Right ventricle myocardium inferior (tissue), 1 donor: ENCODE results near the gene MMP11. TPM values are rescaled to one million over a fixed set of nuclear protein-coding genes. Genes with fewer than 3 reads are reported as not detected.

ENCODE experiments used
- ATAC-seq: fragments of 200-7000 bp; cut with Tn5 transposase; one replicate; pipeline ENCODE4 v1.9.1; 2020; ENCODE audit warnings: mild to moderate bottlenecking, moderate library complexity
- DNase-seq: peaks from one replicate; pipeline ENCODE4 v3.0.0; 2021; ENCODE audit errors: missing footprints
- intact Hi-C: fragments of 100-400 bp; cut with DNase I; formaldehyde crosslinking; loops from one replicate; pipeline ENCODE4 v1.11.0; 2022
- total RNA-seq: library from RNA; stranded (reverse); fragmentation: NEBNext Ultra II Directional; extraction: Animal tissue kit (Norgen Biotek cat#: 25700); gene quantifications from one replicate; pipeline ENCODE4 v1.2.1, GENCODE V29; 2021
- donor health status: DM: no; HTN: yes; CAD: no; lungs with severe emphysema.

MMP11 gene
- total RNA-seq, 1 donor from 2014 or later = 28.0 TPM

DNA sequence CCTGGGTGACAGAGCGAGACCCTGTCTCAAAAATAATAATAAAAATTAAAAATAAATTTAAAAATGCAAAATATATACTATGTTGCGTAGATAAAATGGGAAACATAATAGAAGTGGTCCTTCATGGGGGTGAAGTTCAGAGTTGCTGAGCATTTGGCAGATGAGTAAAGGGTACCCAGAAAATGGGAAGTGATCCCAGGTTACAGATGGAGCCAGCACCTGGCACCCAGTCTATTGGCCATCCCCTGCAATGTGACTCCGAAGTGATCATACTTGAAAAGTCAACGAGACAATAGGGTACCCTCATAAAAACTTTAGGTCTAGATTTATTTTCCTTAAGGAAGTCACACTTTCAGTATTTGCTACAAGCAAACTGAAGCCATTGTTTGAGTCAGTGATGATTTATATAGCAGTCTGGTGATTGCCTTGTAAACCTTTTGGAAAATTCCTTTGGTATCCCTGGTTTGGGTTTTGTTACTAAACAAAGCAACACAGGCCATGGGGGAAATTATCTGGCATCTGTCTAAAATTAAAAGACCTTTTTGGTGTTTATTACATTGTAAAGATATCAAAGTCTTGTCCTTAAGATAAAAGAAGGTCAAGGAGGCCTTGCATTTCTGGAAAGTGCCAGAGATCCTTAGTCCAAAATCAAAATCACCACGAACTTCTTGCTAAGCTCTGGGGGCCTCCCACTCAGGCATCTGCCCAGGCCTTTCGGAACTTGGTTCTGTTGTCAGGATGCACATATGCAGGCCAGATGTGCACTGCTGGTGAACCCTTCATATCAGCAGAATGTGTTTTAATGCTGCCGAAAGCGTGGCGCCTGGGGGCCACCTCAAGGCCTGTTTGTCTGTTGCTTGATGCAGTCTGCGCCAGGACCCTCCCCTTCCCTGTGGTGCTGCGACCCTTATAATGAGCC, 18.4 kb downstream of the MMP11 start:
- intact Hi-C loops = no loop called here
- no peak for DNase-seq
- ATAC-seq = peak; percentile 46

- intact Hi-C loops = no loop called here
- DNase-seq (no peak), ATAC-seq (no peak)
These were observed 19.3 kb downstream of the MMP11 start for GRCh38 chr22:23791738-23792645.

DNA sequence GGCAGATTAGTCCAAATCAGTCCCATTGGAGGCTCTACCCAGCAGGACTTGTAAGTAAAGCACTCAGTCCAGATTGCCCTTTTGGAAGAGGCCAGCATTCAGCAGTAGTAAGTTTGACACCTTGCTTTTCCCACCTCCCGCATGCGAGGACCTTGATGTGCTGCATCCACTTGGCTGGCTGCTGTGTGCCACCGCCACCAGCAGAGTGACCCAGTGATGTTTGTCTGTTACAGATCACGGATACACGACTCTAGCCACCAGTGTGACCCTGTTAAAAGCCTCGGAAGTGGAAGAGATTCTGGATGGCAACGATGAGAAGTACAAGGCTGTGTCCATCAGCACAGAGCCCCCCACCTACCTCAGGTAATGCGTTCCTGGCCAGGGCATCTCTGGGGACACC, 20.7 kb downstream of the MMP11 start:
- DNase-seq (no peak), ATAC-seq (no peak)

GRCh38 chr22:23796461-23796860, 23.8 kb downstream of the MMP11 start:
- no peak for ATAC-seq
- intact Hi-C loops = no loop called here
- no peak for DNase-seq

More for the DNA sequence above, 20.7 kb downstream of the MMP11 start:
- intact Hi-C loops = no loop called here

DNA sequence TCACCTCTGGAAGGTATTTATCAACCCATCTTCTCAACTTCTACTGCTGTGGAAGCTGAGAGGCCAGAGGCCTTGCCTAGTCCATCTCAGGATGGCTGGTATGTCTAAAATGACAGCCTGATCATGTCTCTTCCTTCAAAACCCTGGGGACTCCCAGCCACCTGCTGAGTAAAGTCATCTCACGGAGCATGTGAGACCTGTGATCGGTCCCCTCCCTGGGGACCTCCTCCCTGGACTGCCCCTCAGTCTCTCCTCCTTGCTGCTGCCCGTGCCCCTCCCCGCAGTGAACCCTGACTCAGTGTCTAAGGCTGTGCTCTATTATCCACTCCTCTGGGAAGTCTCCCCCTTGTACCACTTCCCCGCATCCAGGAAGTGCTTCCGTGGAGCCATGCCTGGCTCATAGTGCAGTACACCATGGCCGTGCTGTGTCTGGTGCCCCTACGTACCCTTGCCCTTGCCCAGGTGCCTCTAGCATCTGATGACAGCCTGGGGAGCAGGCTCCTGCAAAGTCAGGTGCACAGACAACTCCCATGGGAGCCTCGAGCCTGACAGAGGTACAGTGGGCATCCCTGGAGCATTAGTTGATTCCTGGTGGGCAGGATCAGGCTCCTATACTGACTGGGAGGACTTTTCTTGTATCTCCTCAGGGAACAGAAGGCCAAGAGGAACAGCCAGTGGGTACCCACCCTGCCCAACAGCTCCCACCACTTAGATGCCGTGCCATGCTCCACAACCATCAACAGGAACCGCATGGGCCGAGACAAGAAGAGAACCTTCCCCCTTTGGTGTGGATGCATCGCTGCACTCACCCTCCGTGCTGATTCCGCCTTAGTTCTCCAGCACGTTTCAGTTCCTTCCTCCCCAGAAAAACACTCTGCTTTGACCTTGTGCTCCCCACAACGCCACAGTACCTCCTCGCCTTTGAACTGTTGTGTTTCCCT, 27.9 kb downstream of the MMP11 start:
- DNase-seq = no peak
- intact Hi-C loops = no loop called here
- ATAC-seq = no peak

DNA sequence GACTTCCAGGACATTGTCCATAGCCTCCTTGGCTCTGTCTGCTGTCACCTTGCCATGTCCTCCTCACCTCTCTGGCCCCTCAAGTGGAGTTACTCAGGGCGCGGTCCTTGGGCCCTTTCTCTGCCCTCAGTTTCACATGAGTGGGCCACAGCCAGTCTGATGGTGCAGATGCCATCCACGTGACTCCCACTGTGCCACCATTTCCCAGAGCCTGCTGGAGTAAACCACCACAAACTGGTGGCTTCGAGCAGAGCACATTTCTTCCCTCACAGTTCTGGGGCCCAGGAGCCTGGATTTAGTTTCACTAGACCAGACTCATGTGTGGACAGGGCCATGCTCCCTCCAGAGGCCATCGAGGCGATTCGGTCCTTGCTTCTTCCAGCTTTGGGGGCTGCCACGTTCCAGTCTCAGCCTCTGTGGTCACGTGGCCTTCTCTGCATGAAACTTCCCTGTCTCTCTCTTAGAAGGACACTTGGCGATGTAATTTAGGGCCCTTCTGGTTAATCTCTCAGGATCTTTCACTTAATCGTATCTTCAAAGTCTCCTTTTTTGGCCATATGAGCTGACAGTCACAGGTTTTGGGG, 28.7 kb downstream of the MMP11 start:
- ATAC-seq (no peak), DNase-seq (no peak)
- intact Hi-C loops = no loop called here

GRCh38 chr22:23801886-23802377, 29.3 kb downstream of the MMP11 start:
- DNase-seq (no peak), ATAC-seq (no peak)
- intact Hi-C loops = no loop called here

DNA sequence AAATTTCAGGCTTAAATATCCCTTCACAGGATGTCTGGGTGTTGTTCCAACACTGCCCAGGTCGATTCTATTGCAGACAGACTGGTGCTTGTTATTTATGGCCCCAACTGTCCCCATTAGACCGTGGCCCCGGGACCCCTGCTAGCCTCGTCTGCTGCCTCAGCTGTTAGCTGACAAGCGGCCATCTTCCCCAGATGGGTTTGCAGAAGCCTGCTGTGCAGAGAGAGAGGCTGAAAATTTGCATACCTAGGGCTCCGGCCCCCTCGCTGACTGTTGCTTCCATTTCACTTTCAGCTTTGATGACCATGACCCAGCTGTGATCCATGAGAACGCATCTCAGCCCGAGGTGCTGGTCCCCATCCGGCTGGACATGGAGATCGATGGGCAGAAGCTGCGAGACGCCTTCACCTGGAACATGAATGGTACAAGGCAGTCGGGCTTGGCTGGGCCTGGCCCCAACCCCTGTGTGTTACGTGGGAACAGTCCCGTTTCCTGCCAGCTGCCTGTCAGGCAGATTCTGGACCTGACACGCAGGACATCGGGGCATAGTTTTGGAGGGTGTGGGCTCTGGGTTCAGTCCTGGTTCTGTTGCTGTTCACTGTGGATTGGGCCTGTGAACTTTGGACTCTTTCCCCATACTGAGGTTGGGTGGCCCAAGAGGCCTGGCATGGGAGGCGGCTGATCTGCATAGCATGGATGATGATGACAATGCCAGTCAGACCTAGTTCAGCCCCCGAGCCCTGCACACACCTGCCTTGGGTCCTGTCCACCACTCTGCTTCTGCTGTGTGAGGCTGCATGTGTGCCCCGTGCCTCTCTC, 30.6 kb downstream of the MMP11 start:
- DNase-seq = no peak
- intact Hi-C loops = no loop called here
- ATAC-seq = no peak

DNA sequence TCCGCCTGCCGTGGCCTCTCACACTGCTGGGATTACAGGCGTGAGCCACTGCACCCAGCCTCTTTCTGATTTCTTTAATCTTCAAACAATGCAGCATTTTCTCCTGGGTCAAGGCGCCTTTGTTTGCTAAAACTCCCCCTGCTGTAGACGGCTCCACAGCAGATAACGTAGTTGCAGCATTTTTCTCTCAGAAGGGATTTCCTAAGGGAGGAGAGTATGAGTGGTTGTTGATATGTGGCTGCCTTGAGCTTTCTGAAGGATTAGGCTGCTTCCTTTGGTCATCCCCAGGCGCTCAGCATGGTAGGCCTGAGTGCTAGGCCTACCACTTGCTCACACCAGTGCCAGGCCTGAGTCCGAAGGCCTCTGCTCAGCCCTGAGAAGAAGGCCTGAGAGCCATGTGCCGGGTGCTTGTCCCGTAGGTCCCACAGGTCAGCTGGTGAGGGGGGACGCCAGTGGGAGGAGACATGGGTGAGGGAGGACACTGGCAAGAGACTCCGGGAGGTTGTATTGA, 32.2 kb downstream of the MMP11 start:
- ATAC-seq (peak; percentile 51), DNase-seq (no peak)
- intact Hi-C loops = no loop called here

DNA sequence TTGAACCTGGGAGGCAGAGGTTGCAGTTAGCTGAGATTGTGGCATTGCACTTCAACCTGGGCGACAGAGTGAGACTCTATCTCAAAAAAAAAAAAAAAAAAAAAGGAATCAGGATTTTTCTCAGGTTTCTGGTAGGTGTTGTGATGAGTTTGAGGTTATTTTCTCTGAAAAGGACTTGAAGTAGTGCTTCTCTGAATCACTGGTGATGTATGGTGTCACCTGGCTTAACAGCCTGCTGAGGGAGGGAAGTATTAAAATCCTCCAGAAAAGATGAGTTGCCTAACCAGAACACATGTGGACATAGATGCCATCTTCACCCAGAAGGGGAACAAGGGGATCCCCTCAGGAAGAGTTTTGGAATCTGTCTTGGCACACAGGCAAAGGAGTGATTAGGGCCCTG, 34.2 kb downstream of the MMP11 start:
- intact Hi-C loops = no loop called here
- no peak for DNase-seq
- no peak for ATAC-seq

DNA sequence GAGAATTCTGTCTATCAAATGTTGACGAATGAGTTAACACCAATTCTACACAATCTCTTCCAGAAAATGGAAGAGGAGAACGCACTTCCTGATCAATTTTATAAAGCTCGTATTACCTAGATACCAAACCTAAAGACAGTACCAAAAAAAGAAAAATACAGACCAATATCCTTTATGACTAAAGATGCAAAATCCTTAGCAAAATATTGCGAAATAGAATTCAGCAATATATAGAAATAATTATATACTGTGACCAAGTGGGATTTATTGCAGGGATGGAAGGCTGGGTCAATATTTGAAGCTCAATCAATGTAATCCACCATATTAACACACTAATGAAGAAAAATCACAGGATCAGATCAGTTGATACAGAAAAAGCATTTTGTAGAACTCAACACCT, 39.7 kb downstream of the MMP11 start:
- no peak for ATAC-seq
- intact Hi-C loops = no loop called here
- DNase-seq = no peak

- ATAC-seq (peak; percentile 14), DNase-seq (peak; percentile 56)
- intact Hi-C loops = no loop called here
These were observed 43.0 kb downstream of the MMP11 start for GRCh38 chr22:23815541-23816155.

GRCh38 chr22:23816156-23816976, 43.7 kb downstream of the MMP11 start:
- intact Hi-C loops = no loop called here
- ATAC-seq (peak; percentile 87), DNase-seq (peak; percentile 78)

- ATAC-seq (no peak), DNase-seq (peak; percentile 25)
- intact Hi-C loops = no loop called here
These were observed 44.5 kb downstream of the MMP11 start for GRCh38 chr22:23817146-23817545.

DNA sequence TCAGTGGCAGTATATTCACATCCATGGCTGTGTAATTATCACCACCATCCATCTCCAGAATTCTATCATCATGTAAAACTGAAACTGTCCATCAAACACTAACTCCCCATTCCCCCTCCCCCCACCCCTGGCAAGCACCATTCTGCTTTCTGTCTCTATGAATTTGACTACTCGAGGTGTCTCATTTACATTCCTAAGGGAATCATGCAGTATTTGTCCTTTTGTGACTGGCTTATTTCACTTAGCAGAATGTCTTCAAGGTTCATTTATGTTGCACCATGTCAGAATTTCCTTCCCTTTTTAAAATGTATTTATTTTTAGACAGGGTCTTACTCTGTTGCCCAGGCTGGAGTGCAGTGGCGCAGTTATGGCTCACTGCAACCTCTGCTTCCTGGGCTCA, 45.9 kb downstream of the MMP11 start:
- no peak for DNase-seq
- intact Hi-C loops = no loop called here
- no peak for ATAC-seq

DNA sequence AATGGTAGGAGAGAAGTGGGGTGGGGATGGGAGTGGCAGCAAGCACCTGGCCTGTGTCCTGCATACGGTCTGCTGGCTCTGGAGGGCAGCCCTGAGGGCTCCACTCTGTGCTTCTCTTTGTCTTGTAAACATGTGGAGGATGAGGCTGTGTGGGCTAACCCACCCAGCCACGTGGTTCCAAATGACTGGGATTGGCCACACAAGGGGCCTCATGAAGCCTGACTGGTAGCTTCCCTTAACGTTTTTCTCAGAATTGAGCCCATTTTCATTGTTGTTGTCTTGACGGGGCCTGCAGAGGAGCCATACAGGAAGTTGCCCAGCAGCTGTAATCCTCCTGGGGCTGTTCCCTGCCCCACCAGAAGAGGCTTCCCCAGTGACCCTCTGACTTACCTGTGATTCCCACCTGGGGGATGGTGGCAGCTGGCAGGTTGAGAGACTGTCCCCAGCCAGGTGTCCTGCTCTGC, 48.1 kb downstream of the MMP11 start:
- no peak for DNase-seq
- intact Hi-C loops = no loop called here
- no peak for ATAC-seq
